Vagina (tissue), 2 donors: ENCODE measurements around the gene SYNPR.

Experiments
- CTCF ChIP-seq, 3 experiments: fragments of 450-650 bp in 2 of 3; fragments of 200-600 bp in 1 of 3; sonication (generic) in 1 of 3; IDR thresholded peaks; one replicate each; pipeline ENCODE4 v1.5.1; 2017 to 2019; ENCODE audit warnings: antibody characterized with exemption in 3 of 3, mild to moderate bottlenecking in 2 of 3, moderate library complexity in 2 of 3
- POLR2A ChIP-seq, 2 donors: fragments of 450-650 bp; IDR thresholded peaks; one replicate each; pipeline ENCODE4 v1.6.1; 2017; ENCODE audit warnings: antibody characterized with exemption in 2 of 2, mild to moderate bottlenecking in 2 of 2, moderate library complexity in 2 of 2
- POLR2AphosphoS5 ChIP-seq, 2 donors: sonication (generic); formaldehyde crosslinking; IDR thresholded peaks; one replicate each; pipeline ENCODE4 v1.9.0; 2017; ENCODE audit warnings: antibody characterized with exemption in 2 of 2, mild to moderate bottlenecking in 2 of 2, low read depth in 1 of 2; ENCODE audit not compliant: insufficient read depth in 1 of 2

- TF ChIP-seq CTCF (IDR thresholded peaks at IDR 0.05), result no peak
- TF ChIP-seq POLR2A (IDR thresholded peaks at IDR 0.05), result no peak
- no peak for TF ChIP-seq POLR2AphosphoS5 (IDR thresholded peaks at IDR 0.05; ENCODE audit: insufficient read depth in 1 of 2, low read depth in 1 of 2)
Measured at GRCh38 chr3:63384382-63384781, 106.3 kb downstream of the SYNPR start.
